GM12865 (cell line): Measurements from ENCODE around the gene DNAH11.

ENCODE experiments used
- DNase-seq: peaks from one replicate; pipeline ENCODE4 v3.0.0; 2010; ENCODE audit warnings: low read depth
- H3K4me3 ChIP-seq: 2 replicates; pipeline ENCODE4 v1.5.1; 2011; ENCODE audit warnings: mild to moderate bottlenecking, low read depth, low read length, control low read depth
- CTCF ChIP-seq: IDR thresholded peaks from 2 replicates; pipeline ENCODE4 v1.5.1; 2011; ENCODE audit warnings: low read length, control low read depth, low read depth, inconsistent platforms; ENCODE audit not compliant: insufficient read depth; ENCODE audit errors: missing control alignments

DNAH11 gene

GRCh38 chr7:21902240-21902639 lies 359.4 kb downstream of the DNAH11 start:
- DNase-seq = no peak
- TF ChIP-seq CTCF = no peak

GRCh38 chr7:21903020-21903786 lies 360.4 kb downstream of the DNAH11 start:
- H3K4me3 ChIP-seq = no peak overlapping the region
- no peak for DNase-seq
- no peak for TF ChIP-seq CTCF

More at GRCh38 chr7:21902240-21902639, 359.4 kb downstream of the DNAH11 start:
- no peak overlapping the region for H3K4me3 ChIP-seq

- no peak overlapping the region for H3K4me3 ChIP-seq
- TF ChIP-seq CTCF = no peak
- no peak for DNase-seq
Measured at GRCh38 chr7:21908746-21909145, 365.9 kb downstream of the DNAH11 start.

- TF ChIP-seq CTCF = no peak
- no peak for DNase-seq
- H3K4me3 ChIP-seq = no peak overlapping the region
Measured at GRCh38 chr7:21910253-21910652, 367.4 kb downstream of the DNAH11 start.

- no peak for TF ChIP-seq CTCF
- no peak for DNase-seq
- no peak overlapping the region for H3K4me3 ChIP-seq
Measured at GRCh38 chr7:21911341-21911875, 368.6 kb downstream of the DNAH11 start.

- no peak for TF ChIP-seq CTCF
- no peak overlapping the region for H3K4me3 ChIP-seq
- no peak for DNase-seq
Measured at GRCh38 chr7:21912305-21912704, 369.5 kb downstream of the DNAH11 start.
